ENCODE data around the gene SLC1A3.
A peak's percentile ranks its signal among the peaks of the same experiment; 100 is the strongest.

SLC1A3 gene

DNA sequence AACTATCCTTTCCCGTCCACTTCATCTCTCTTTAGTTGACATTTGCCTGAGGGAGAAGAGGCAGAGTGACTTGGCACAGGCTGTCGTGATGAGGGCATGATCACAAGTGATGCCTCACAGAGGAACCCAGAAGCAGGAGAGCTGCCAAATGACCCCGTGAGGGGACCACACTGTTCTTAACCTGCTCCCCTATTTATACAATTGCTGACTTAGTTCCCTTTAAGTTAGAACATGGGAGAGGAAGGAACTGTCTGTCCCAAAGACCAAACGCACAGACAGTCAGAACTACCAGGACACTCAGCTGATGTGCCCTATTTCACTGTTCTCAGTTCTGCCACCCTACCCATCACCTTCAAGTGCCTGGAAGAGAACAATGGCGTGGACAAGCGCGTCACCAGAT, 73.7 kb downstream of the SLC1A3 start:
- H3K27ac ChIP-seq: no peak overlapping the region
- DNase-seq (ENCODE audit: low read depth, low spot score): no peak

DNA sequence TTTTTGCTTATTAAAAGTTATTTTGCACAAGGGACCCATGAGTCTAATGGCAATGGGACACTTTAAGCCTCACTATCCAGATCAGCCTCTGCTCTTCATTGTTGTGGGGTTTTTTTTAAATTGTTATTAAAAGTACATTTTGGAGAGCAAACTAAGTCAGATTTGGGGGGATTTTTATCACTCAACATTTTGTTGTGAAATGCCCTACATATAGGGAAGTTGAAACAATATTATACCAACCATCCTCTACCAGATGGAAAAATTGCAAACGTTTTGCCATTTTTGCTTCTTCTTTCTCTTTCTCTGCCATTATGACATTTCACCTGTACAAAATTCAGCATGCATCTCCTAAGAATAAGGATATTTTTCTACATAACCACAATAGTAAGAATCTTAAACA, 75.3 kb downstream of the SLC1A3 start:
- no peak overlapping the region for H3K27ac ChIP-seq
- no peak for DNase-seq (ENCODE audit: low read depth, low spot score)

DNA sequence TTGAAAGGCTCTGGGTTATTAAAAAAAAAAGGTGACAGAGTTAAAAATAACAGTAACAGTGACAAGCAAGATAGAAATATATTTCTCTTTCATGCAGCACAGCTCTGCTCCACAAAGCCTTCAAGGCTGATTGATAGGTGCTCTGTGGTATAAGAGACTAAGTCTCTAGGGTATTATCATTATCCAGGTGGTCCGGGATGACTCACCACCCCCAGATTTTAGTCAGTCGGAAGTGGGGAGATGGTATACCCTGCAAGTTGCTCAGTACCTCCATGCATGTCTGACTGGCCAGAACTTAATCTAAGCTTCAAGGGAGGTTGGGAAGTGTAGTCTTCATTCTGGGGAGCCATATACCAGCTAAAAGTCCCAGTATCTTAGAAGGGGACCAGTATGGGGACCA, 76.1 kb downstream of the SLC1A3 start:
- H3K27ac ChIP-seq: no peak overlapping the region
- DNase-seq (ENCODE audit: low read depth, low spot score): no peak

DNA sequence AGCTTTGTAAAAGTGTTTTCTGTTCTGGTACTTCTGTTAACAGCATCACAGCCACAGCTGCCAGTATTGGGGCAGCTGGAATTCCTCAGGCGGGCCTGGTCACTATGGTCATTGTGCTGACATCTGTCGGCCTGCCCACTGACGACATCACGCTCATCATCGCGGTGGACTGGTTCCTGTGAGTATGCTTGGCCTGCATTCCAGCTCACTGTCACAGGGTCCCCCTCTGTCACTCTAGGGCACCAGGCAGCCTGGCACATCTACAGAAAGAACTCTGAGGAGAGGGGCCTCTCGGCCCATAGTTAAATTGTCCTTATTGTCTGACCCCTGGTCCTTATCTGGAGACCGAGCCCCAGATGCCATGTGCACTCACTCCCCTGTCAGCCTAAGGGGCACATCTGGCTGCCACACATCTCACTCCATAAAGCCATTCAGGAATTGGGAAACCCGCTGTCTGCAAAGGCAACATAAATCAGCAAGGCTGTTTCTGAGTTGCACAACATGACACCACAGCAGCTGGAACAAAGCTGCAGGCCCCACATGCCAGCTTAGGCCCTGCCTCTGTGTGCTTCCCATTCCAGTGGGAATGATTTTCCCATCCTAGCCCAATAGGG, 77.5 kb downstream of the SLC1A3 start:
- no peak for DNase-seq (ENCODE audit: low read depth, low spot score)

DNA sequence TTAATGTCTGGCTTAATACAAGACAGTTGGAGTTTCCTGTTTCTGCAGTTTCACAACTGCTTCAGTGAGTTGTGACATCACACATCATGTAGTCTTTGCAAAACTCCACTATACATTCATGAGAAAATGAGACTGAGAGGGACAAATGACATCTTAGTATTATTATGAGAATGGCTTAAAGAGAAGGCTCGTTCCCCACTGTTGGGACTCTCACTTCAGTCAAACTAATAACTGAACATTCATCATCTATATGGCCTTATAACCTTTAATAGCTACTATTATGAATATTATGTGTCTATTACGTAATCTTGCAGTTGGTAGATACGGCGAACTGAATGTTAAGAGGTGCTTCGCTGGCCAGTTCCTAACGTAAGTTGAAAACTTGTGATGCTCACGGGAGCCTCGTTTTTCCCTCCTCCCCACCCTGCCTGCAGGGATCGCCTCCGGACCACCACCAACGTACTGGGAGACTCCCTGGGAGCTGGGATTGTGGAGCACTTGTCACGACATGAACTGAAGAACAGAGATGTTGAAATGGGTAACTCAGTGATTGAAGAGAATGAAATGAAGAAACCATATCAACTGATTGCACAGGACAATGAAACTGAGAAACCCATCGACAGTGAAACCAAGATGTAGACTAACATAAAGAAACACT, 79.4 kb downstream of the SLC1A3 start:
- no peak overlapping the region for H3K27ac ChIP-seq
- DNase-seq (ENCODE audit: low read depth, low spot score): no peak

More for the DNA sequence above, 77.5 kb downstream of the SLC1A3 start:
- H3K27ac ChIP-seq: no peak overlapping the region

DNA sequence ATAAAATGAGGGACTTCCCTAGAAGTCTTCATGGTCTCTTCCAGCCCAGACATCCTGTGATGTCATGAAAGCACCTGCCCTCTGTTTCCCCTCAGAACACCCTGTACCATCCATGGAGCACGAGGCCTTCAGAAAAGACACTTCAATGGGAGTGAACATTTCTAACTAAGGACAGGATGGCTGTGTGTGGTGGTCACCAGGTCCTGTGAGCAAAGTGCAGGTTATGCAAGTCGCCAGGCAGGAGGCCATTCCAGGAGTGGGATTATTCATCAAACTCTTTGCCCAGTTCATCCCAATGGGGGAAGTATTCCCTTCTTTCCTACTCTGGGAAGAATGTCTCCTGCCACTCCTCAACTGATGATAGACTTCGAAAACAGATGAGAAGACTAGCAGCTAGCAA, 80.5 kb downstream of the SLC1A3 start:
- H3K27ac ChIP-seq: no peak overlapping the region
- no peak for DNase-seq (ENCODE audit: low read depth, low spot score)

DNA sequence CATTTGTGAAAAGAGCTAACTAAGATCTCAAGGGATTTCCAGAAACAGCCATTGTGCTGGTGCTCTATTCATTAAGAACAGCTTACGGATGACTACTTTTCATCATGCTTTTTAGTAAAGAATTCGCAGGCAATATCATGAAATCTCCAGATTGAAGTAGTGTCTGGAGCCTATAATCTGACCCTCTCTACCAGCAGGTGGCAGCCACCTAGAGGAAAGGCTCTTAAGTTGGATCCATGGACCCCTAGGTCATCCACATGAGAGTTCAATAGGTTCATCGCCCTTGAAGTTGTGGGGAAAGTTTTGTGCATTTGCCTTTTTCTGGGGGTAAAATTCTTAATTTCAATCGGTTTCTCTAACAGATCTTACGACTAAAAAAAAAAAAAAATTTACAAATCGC, 82.3 kb downstream of the SLC1A3 start:
- H3K27ac ChIP-seq: no peak overlapping the region
- no peak for DNase-seq (ENCODE audit: low read depth, low spot score)

DNA sequence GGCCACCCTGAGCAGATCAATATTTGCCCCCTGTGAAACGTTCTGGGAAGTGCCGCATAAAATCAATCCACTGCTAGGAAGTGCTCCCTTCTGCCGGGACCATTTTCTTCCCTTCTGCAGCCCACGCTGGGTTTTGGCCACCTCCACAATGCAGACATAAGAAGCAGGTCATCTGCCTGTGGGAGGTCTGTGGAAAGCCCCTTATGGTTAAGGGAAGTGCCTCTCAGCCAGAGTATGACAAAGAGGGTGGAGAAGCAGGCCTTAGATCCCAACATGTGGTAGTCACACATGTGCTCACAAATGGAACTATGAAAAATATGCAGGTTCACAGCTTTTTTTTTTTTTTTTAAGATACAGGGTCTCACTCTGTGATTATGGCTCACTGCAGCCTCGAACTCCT, 82.8 kb downstream of the SLC1A3 start:
- DNase-seq (ENCODE audit: low read depth, low spot score): no peak
- H3K27ac ChIP-seq: peak overlapping the region; percentile 76

DNA sequence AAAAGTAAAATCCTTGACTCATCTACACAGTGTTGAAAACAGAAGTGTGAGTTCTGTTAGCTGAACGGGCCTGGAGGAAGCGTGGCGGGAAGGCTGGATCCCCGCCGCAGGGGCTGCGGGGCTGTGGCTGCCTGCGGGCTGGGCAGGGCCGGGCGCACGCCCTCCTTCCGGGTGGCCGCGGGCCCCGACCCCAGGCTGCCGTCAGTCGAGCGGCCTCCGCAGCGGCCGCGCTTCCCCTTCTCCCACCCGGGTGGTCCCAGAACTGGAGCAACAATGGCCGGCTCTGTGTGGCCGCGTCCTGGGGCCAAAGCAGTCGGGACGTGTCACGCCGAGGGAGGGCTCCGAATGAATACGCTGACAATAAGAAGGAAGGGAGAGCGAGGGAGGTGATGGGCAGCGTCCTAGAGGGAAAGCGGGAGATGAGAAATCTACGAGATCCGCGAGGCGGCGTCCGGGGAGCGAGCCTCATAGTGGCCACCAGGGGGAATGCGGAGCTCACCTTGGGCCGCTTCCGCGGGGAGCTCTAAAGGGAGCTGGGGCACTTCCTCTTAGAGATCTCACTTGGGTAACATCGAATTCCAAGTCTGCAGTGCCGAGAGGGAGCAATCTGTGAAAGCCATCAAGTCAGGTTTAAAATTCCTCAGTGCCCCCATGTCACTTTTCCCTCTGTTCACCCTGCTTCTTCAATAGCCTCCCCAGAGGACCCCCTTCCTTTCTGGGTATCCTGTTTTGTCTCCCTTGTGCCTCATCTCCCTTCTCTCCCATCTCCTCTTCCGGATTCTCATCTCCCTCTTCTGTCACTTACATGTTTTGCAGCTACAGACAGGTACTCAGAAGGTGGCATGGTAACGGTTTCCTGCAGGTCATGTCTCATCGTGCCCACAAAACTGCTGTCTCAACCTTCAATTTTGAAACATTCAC, 83.9 kb downstream of the SLC1A3 start:
- no peak for DNase-seq (ENCODE audit: low read depth, low spot score)
- peak overlapping the region; percentile 76 for H3K27ac ChIP-seq

DNA sequence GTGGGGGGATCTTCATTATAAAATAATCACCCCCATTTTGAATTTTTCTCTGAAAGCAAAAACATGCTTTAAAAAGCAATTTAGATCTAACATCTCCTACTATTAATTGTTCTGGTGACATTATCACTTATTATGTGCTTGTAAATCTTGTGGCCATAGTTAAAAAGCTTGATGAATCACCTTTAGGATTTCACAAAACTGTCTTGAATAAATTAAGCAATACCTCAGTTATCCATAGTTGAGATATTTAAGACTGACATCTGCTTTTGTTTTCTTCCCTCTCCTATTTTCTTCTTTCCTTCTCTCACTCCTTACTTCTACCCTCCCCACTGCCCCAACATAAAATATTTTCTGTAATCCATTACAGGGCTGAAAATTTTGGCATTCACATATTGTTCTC, 84.8 kb downstream of the SLC1A3 start:
- no peak for DNase-seq (ENCODE audit: low read depth, low spot score)
- peak overlapping the region; percentile 76 for H3K27ac ChIP-seq

DNA sequence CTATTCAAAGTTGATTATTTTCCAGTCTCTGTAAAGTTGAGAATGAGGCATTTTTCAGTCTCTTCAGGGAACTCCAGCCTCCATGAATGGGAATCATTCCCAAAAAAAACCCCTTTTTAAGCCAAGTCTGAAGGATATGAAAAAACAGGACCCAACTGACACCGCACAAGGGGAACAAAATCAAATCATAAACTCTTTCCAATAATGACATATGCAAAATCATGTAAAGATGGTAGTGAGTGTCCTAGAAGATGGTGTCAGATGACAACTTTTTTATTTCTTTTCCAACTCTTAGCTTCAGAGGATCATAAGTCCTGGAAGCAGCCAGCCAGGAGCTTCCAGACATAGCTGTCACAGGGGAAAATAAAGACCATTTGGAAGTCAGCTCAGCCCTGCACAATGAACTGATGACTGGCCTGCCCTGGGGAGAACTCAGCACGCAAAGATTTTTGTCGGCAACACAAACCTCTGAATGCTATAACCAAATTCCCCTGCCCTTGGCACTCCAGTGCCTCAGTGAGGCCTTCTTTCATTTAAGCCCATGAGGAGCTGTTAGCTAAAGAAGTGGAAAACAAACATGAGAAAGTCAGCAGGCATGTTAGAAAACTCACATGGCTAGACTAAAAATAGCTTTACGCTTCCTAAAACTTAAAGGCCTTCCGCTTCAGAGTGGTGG, 85.4 kb downstream of the SLC1A3 start:
- DNase-seq (ENCODE audit: low read depth, low spot score): no peak
- H3K27ac ChIP-seq: no peak overlapping the region

DNA sequence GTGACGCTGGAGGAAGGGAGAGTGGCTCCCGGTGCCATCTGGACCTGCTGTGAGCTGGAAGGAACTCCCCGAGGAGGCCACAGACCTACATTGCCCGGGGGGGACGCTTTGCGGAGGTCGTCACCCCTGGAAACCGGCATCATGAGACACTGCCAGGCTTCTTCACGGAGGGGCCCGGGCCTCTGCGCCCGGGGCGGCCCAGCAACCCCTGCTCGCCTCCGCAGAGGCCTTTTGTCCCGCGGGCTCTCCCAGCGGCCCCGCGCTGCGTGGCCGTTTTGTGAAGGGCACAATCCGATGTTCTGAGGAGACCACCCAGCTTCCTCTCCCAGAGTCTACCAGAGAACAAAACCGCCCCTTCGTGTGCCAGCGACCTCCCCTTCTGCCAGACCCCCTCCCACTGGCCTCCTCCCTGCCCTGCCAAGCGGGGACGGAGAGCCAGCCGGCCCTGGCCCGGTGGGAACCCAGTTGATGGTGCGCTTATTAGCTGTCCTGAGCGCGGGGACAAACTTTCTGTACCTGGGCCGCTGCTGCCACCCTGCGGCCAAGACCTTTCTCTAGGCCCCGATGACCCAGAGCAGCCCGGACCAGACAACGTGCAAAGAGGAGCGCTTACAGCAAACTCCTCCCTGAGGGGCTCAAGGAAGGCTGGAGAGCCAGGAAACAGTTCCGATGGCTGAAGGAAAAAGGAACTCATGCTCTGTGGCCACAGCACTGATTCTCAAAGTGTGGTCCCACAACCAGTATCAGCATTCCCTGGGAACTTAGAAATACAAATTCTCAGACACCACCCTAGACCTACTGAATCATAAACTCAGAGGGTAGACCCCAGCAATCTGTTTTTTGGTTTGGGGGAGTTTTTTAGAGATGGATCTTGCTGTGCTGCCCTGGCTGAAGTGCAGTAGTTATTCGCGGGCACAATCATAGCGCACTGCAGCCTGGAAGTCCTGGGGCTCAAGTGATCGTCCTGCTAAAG, 86.7 kb downstream of the SLC1A3 start:
- H3K27ac ChIP-seq: no peak overlapping the region

DNA sequence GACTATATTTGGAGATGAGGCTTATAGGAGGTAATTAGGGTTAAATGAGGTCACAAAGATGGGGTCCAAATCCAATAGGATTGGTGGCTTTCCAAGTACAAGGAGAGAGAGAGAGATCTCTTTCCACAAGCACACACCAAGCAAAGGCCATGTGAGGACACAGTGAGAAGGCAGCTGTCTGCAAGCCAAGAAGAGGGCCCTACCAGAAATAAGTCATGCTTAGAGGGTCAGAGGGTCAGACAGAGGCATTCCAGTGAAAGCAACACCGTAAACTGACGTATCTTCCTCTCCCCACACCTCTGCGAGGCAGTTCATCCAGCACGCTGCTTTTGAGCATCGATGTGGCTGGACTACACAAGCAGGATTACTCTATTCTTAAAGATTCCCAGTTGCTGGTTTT, 87.9 kb downstream of the SLC1A3 start:
- H3K27ac ChIP-seq: no peak overlapping the region
- no peak for DNase-seq (ENCODE audit: low read depth, low spot score)

More for the DNA sequence above, 86.7 kb downstream of the SLC1A3 start:
- no peak for DNase-seq (ENCODE audit: low read depth, low spot score)

DNA sequence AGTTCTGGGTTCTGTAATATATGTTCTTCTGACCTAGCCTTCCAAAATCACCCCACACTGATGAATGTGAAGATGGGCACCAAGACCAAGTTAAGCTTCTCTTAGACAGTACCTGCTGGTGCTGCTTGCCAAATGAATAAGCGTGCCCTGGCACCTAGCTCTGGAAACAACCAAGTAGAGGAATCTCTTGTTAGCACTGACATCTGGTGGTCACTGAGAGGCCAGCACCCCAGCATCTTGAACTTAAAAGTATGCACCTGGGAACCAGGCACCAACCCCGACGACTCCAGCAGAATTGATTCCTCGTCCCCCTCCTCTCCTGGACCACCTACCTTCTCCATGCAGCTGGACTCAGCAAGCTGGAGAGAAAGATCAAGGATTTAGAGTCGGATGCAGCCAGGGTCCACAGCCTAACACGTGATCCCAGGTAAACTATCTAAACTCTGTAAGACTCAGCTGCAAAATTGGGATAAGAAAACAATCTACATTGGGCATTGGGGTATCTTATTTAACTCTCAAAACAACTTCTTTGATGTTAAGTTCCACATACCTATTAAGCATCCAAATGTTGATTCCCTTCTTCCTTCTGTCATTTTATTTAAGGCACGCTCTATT, 89.8 kb downstream of the SLC1A3 start:
- DNase-seq (ENCODE audit: low read depth, low spot score): no peak

DNA sequence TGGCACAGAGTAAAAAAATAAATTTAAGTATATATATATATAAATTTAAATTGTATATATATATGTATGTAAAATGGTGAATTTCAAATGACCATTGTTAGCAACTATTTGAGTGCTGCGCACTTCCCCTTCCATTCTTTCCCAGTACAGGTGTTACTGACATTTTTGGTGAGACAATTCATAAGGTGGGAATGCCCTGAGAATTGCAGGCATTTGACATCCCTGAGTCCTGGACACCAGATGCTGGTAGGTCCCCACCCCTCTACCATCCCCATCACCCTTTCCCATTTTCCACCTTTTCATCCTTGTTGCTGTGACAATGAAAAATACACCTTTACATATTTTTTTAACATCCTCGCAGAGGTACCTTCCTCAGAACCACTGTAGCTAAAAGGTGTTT, 91.6 kb downstream of the SLC1A3 start:
- DNase-seq (ENCODE audit: low read depth, low spot score): no peak
- H3K27ac ChIP-seq: no peak overlapping the region

More for the DNA sequence above, 89.8 kb downstream of the SLC1A3 start:
- H3K27ac ChIP-seq: no peak overlapping the region

DNA sequence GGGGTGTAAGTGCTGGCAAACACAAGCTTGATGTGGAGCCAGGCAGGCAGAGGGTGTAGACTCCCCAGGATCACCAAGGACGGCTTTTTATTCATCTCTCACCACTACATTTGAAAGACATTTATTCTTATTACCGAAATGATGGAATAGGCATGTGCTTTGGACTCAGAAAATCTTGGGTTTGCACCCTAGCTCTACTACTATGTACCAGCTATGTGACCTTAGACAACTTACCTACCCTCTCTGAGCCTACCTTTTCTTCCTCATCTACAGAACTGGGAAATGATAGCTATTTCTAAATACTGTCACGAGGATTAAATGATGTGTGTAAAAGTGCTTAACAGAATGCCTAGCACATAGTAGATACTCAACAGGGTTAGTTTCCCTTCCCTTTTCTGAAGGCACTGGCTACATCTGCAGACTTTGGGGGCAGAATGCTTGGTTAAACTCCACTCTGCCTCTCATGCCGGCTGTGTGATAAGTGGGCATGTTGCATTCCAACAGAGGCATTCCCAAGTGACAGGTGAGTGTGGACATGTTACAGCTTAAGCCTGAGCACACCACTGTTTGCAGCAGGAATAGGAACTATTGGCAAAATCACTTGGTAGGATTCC, 94.8 kb downstream of the SLC1A3 start:
- no peak overlapping the region for H3K27ac ChIP-seq
- no peak for DNase-seq (ENCODE audit: low read depth, low spot score)

DNA sequence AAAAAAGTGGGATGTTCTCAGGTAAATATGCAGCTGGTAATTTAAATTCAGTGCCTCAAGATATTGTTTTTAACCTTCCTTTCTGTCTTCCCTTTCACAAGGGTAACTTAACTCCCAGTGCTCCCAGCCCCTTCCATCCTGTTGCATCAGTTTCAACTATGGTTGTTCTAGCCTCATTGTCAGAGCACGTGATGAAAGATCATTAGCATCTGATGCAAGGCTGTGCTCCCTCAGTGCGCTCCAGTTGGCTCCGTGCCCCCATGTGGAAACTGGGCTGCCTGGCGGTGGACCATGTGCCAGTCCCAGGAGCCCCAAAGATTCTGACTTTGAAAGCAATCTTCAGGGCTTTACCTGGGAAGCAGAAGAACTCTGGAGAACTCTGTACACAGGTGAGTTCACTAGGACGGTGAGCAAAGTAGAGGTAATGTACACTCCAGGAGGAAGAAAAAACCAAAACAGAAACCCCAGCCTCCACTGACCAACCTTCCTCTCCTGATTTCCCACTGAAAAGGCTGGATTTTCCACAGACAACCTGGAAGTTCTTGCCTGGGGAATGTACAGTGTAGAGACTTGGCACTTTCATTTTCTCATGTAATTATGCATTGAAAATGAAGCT, 96.9 kb downstream of the SLC1A3 start:
- DNase-seq (ENCODE audit: low read depth, low spot score): no peak

DNA sequence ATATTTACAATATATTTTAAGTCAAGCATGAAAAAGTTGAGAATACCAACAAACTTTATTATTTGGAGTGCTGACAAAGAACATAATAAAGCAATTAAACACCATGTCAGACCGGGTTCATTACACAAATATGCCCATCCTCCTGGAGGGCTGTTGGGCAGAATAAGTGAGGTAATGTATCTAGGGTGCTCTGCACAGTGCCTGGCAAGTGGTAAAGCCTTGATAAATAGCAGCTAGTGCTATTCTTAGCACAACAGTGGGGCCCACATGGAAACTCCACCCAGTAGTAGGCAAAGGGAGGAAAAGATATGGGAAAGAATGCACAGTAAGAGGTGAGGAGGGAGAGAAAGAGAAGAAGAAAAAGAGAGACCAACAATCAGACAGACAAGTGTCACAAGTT, 97.7 kb downstream of the SLC1A3 start:
- H3K27ac ChIP-seq: no peak overlapping the region
- DNase-seq (ENCODE audit: low read depth, low spot score): no peak

More for the DNA sequence above, 96.9 kb downstream of the SLC1A3 start:
- H3K27ac ChIP-seq: no peak overlapping the region

Measured in epithelial cell of prostate (primary cell).